B cell (primary cell): Measurements from ENCODE around the gene EIF2D. TPM values are rescaled to one million over a fixed set of nuclear protein-coding genes. Genes with fewer than 3 reads are reported as not detected.

Experiments
- ATAC-seq: fragments of 200-7000 bp; cut with Tn5 transposase; one replicate; pipeline ENCODE4 v1.10.0; 2021; ENCODE audit warnings: low read depth, mild to moderate bottlenecking, moderate number of reproducible peaks, moderate library complexity
- CTCF ChIA-PET: fragments of 350-600 bp; sonication (Branson Sonifier 250); formaldehyde crosslinking; loops from one replicate; lab custom pipeline; 2021; ENCODE audit warnings: antibody characterized with exemption, inconsistent platforms; lab: Charles Lee
- POLR2A ChIA-PET: fragments of 350-600 bp; sonication (Branson Sonifier 250); formaldehyde crosslinking; loops from one replicate; lab custom pipeline; 2021; ENCODE audit warnings: antibody characterized with exemption; lab: Charles Lee
- DNase-seq: peaks from one replicate; pipeline ENCODE4 v3.0.0; 2013
- H2AFZ ChIP-seq: 2 replicates; pipeline ENCODE4 v1.6.1; 2012; ENCODE audit warnings: mild to moderate bottlenecking, low read depth, low read length; ENCODE audit not compliant: insufficient read depth, poor library complexity, severe bottlenecking
- H3K27ac ChIP-seq, 2 donors: 1 replicate in 1 of 2; 2 replicates in 1 of 2; pipeline ENCODE4 v1.5.1; 2012 to 2013; ENCODE audit warnings: low read length in 2 of 2, mild to moderate bottlenecking in 2 of 2, moderate library complexity in 1 of 2
- H3K27me3 ChIP-seq, 4 experiments: fragments of 200-600 bp in 1 of 4; sonication (generic) in 1 of 4; replicated peaks in 1 of 4; 1 replicate in 2 of 4; 2 replicates in 2 of 4; pipeline versions ENCODE4 v1.6.1 to v1.7.0; 2013 to 2016; ENCODE audit warnings: low read length in 3 of 4, mild to moderate bottlenecking in 2 of 4, mixed read lengths in 1 of 4, moderate library complexity in 1 of 4; ENCODE audit not compliant: insufficient read depth in 4 of 4, control insufficient read depth in 3 of 4; ENCODE audit errors: control extremely low read depth in 1 of 4
- H3K36me3 ChIP-seq, 2 experiments: replicated peaks in 1 of 2; 1 replicate in 1 of 2; 2 replicates in 1 of 2; pipeline versions ENCODE4 v1.6.1 to v1.7.1; 2013; ENCODE audit warnings: low read length in 1 of 2; ENCODE audit not compliant: insufficient read depth in 2 of 2, control insufficient read depth in 1 of 2; ENCODE audit errors: control extremely low read depth in 1 of 2, extremely low read depth in 1 of 2
- H3K4me1 ChIP-seq, 2 donors: fragments of 200-600 bp in 1 of 2; sonication (generic) in 1 of 2; 1 replicate in 1 of 2; 2 replicates in 1 of 2; pipeline versions ENCODE4 v1.5.1 to v1.6.1; 2013 to 2017; ENCODE audit warnings: low read length in 2 of 2; ENCODE audit not compliant: control insufficient read depth in 2 of 2, insufficient read depth in 2 of 2
- H3K4me2 ChIP-seq: replicated peaks from 2 replicates; pipeline ENCODE3; 2012; ENCODE audit warnings: mild to moderate bottlenecking, low read depth, low read length; ENCODE audit not compliant: poor library complexity, severe bottlenecking
- H3K4me3 ChIP-seq, 5 experiments: fragments of 200-600 bp in 1 of 5; sonication (generic) in 1 of 5; 1 replicate in 3 of 5; 2 replicates in 2 of 5; pipeline versions ENCODE4 v1.5.1 to v1.7.0; 2011 to 2016; ENCODE audit warnings: low read length in 4 of 5, mild to moderate bottlenecking in 4 of 5, low read depth in 2 of 5, control low read depth in 1 of 5, moderate library complexity in 1 of 5; ENCODE audit not compliant: insufficient read depth in 1 of 5; ENCODE audit errors: control extremely low read depth in 1 of 5, extremely low read depth in 1 of 5
- H3K79me2 ChIP-seq: fragments of 200-600 bp; sonication (generic); one replicate; pipeline ENCODE4 v1.6.0; 2016; ENCODE audit warnings: low read length; ENCODE audit not compliant: control insufficient read depth, insufficient read depth
- H3K9ac ChIP-seq: fragments of 200-600 bp; sonication (generic); 2 replicates; pipeline ENCODE4 v1.6.1; 2017; ENCODE audit warnings: mild to moderate bottlenecking, low read length, moderate library complexity
- H3K9me3 ChIP-seq, 3 donors: one replicate each; pipeline versions ENCODE4 v1.6.1 to v1.7.1; 2013; ENCODE audit warnings: low read length in 2 of 3; ENCODE audit not compliant: control insufficient read depth in 2 of 3, insufficient read depth in 1 of 3; ENCODE audit errors: control extremely low read depth in 1 of 3
- H4K20me1 ChIP-seq: 2 replicates; pipeline ENCODE4 v1.6.0; 2012; ENCODE audit warnings: mild to moderate bottlenecking, low read length; ENCODE audit not compliant: insufficient read depth, control insufficient read depth, poor library complexity, severe bottlenecking
- H3K27ac Mint-ChIP-seq: one replicate; pipeline ENCODE4 v1.8.0; 2021; ENCODE audit warnings: mixed read lengths
- H3K27me3 Mint-ChIP-seq: one replicate; pipeline ENCODE4 v1.8.0; 2021; ENCODE audit warnings: mixed read lengths
- H3K4me1 Mint-ChIP-seq: one replicate; pipeline ENCODE4 v1.8.0; 2021; ENCODE audit warnings: mixed read lengths
- H3K4me3 Mint-ChIP-seq: one replicate; pipeline ENCODE4 v1.8.0; 2021; ENCODE audit warnings: mixed read lengths
- H3K9me3 Mint-ChIP-seq: one replicate; pipeline ENCODE4 v1.8.0; 2022; ENCODE audit warnings: mixed read lengths; ENCODE audit not compliant: insufficient read depth
- CTCF ChIP-seq: fragments of 200-600 bp; IDR thresholded peaks from one replicate; pipeline ENCODE4 v1.8.0; 2022; ENCODE audit warnings: antibody characterized with exemption, mild to moderate bottlenecking
- EZH2 ChIP-seq: IDR thresholded peaks from 2 replicates; pipeline ENCODE4 v1.6.1; 2012; ENCODE audit warnings: borderline replicate concordance, low read depth, mild to moderate bottlenecking, moderate library complexity, low read length; ENCODE audit not compliant: insufficient read depth, poor library complexity, severe bottlenecking
- WGBS: methylation state at CpG from one replicate; pipeline ENCODE4 v1.1.5; 2013; ENCODE audit warnings: missing lambda C conversion rate; ENCODE audit not compliant: insufficient coverage; 5-methylcytosine and 5-hydroxymethylcytosine counted together
- intact Hi-C: fragments of 100-400 bp; cut with micrococcal nuclease; formaldehyde crosslinking; loops from one replicate; pipeline ENCODE4 v1.10.0; 2022
- polyA plus RNA-seq: library from polyadenylated mRNA; depleted of rRNA; stranded (reverse); fragments of >200 nt; gene quantifications from 2 replicates; pipeline ENCODE4 v1.2.3, GENCODE V29; 2012
- total RNA-seq, 2 donors: library from RNA; stranded (reverse); fragments of 120-200 nt in 1 of 2; gene quantifications; 1 replicate in 1 of 2; 2 replicates in 1 of 2; pipeline versions ENCODE4 v1.2.3 to v1.2.4, GENCODE V29; 2013 to 2022

EIF2D gene
- total and polyA plus RNA-seq, 2 donors (not counting 1 experiment from before 2014, with no cell fraction given) = 62.2 to 64.9 TPM

- Histone ChIP-seq H3K4me2 (no peak overlapping the region), H3K27me3 (no peaks in the 10 kb centered on the region), H3K4me3 (no peak overlapping the region), H3K9me3 (no peaks in the 10 kb centered on the region), H4K20me1 (peaks cover 34% of the 10 kb centered on the region), H3K27ac (peak overlapping the region in 1 of 2 donors; percentile 9), H3K9ac (no peak overlapping the region), H3K36me3 (peaks cover 5 to 90% of the 10 kb centered on the region in 2 experiments), H3K4me1 (no peaks in the 10 kb centered on the region), H2AFZ (no peak overlapping the region), H3K79me2 (peaks cover 8% of the 10 kb centered on the region)
- ChIA-PET POLR2A (no interaction called here), CTCF (interaction anchor here (1.5 to 5.2 kb wide), 2 partner anchors 45 to 101 kb away, joined by 5 to 26 read pairs; no protein-coding TSS in a partner anchor)
- H3K9me3 Mint-ChIP-seq = no peaks in the 10 kb centered on the region
- peak; percentile 33 for ATAC-seq
- H3K4me1 Mint-ChIP-seq = peaks cover 7% of the 10 kb centered on the region
- H3K27me3 Mint-ChIP-seq = no peaks in the 10 kb centered on the region
- H3K4me3 Mint-ChIP-seq = no peak overlapping the region
- intact Hi-C loops = no loop called here
- 48% methylated on average over 2 of the region's 8 CpGs for WGBS
- no peak for DNase-seq
- peak overlapping the region; percentile 73 for H3K27ac Mint-ChIP-seq
- TF ChIP-seq EZH2 (no peak), CTCF (peak; percentile 66)
These were observed 22.1 kb downstream of the EIF2D start for GRCh38 chr1:206590025-206590758.

- no peak overlapping the region for H3K4me3 ChIP-seq
- peaks cover 18% of the 10 kb centered on the region for H3K79me2 ChIP-seq
- POLR2A ChIA-PET = no interaction called here
- ATAC-seq (no peak), DNase-seq (no peak)
- no peak overlapping the region for H3K9ac ChIP-seq
- H3K4me1 ChIP-seq = no peaks in the 10 kb centered on the region
- no peaks in the 10 kb centered on the region for H3K9me3 ChIP-seq
- peaks cover 44% of the 10 kb centered on the region for H4K20me1 ChIP-seq
- no peak overlapping the region for H2AFZ ChIP-seq
- no peak overlapping the region for H3K4me2 ChIP-seq
- 94% methylated on average over 7 of the region's 7 CpGs for WGBS
- intact Hi-C loops = no loop called here
- no peak overlapping the region for H3K27ac ChIP-seq
- Mint-ChIP-seq H3K4me3 (no peak overlapping the region), H3K9me3 (no peaks in the 10 kb centered on the region), H3K4me1 (peaks cover 7% of the 10 kb centered on the region), H3K27ac (no peak overlapping the region), H3K27me3 (no peaks in the 10 kb centered on the region)
- peaks cover 10 to 90% of the 10 kb centered on the region in 2 experiments for H3K36me3 ChIP-seq
- CTCF ChIA-PET = interaction anchor here (1.2 to 15.1 kb wide), 3 partner anchors 35 to 99 kb away, joined by 3 to 1018 read pairs (median 4); no protein-coding TSS in a partner anchor
- TF ChIP-seq CTCF = no peak
- TF ChIP-seq EZH2 = no peak
- no peaks in the 10 kb centered on the region for H3K27me3 ChIP-seq
These were observed 23.1 kb downstream of the EIF2D start for GRCh38 chr1:206589206-206589605.
